ENCODE results near the gene SND1.

GRCh38 chr7:127674361-127674760 lies 22.4 kb downstream of the SND1 start:
- TF ChIP-seq CTCF (IDR thresholded peaks at IDR 0.05), result no peak
- no peak for TF ChIP-seq POLR2A (IDR thresholded peaks at IDR 0.05)

Measured in esophagus squamous epithelium (tissue), 4 donors.